HepG2 (cell line): ENCODE results near the gene SLC66A3. TPM values are rescaled to one million over a fixed set of nuclear protein-coding genes. Genes with fewer than 3 reads are reported as not detected.
"Not testable (repeated sequence)": the region's sequence is repeated elsewhere in the genome, so short reads cannot be mapped to it uniquely, and the experiment has no call there.

Source experiments
- ATAC-seq: fragments of 200-7000 bp; cut with Tn5 transposase; 3 replicates; pipeline ENCODE4 v1.9.1; 2020; ENCODE audit warnings: mild to moderate bottlenecking, moderate library complexity
- BruUV-seq: library from RNA; stranded (reverse); fragments of 400-500 nt; replicated peaks from 2 replicates; lab custom pipeline; 2021; lab: Mats Ljungman, UMichigan
- CTCF ChIA-PET: fragments of 300-600 bp; formaldehyde crosslinking; extraction: SDS; loops from one replicate; lab custom pipeline; 2021; ENCODE audit warnings: low total read pairs, inconsistent platforms, low intra/inter-chr PET ratio; lab: Yijun Ruan, JAX
- POLR2A ChIA-PET: fragments of 350-600 bp; sonication (Branson Sonifier 250); formaldehyde crosslinking; loops from one replicate; lab custom pipeline; 2020; ENCODE audit warnings: antibody characterized with exemption, inconsistent platforms; lab: Yijun Ruan, JAX
- DNase-seq: peaks from one replicate; pipeline ENCODE4 v3.0.0-alpha.2; 2015; ENCODE audit warnings: low spot score
- FAIRE-seq: peaks from 3 replicates; lab custom pipeline; 2011; peaks lifted over from hg19 to GRCh38; lab: Jason Lieb, UNC
- H2AFZ ChIP-seq: one replicate; pipeline ENCODE4 v1.6.1; 2011; ENCODE audit warnings: low read length, inconsistent platforms
- H3K27ac ChIP-seq: fragments of 300-600 bp; 3 replicates; pipeline ENCODE4 v1.8.0; 2011; ENCODE audit warnings: mixed run types, mild to moderate bottlenecking, mixed read lengths, low read length, inconsistent platforms; ENCODE audit not compliant: insufficient read depth; ENCODE audit errors: extremely low read length
- H3K27me3 ChIP-seq, 2 experiments: fragments of 200-600 bp in 1 of 2; 2 replicates in 1 of 2; 3 replicates in 1 of 2; pipeline versions ENCODE4 v1.6.0 to v1.8.0; 2011; ENCODE audit warnings: low read length in 2 of 2, mild to moderate bottlenecking in 2 of 2, moderate library complexity in 2 of 2, inconsistent platforms in 1 of 2; ENCODE audit not compliant: insufficient read depth in 2 of 2, control insufficient read depth in 1 of 2
- H3K36me3 ChIP-seq, 2 experiments: fragments of 200-600 bp in 1 of 2; replicated peaks in 1 of 2; 2 replicates in 1 of 2; 3 replicates in 1 of 2; pipeline versions ENCODE4 v1.5.1 to v1.8.0; 2011; ENCODE audit warnings: low read length in 2 of 2, inconsistent platforms in 1 of 2; ENCODE audit not compliant: insufficient read depth in 2 of 2, control insufficient read depth in 1 of 2
- H3K4me1 ChIP-seq: 2 replicates; pipeline ENCODE4 v1.5.1; 2012; ENCODE audit warnings: low read length, inconsistent platforms; ENCODE audit not compliant: insufficient read depth
- H3K4me2 ChIP-seq: 2 replicates; pipeline ENCODE4 v1.6.0; 2011; ENCODE audit warnings: low read depth, low read length, inconsistent platforms
- H3K4me3 ChIP-seq, 3 experiments: fragments of 200-600 bp in 1 of 3; sonication (generic), shearing (Covaris generic) in 1 of 3; replicated peaks in 1 of 3; 2 replicates each; pipeline ENCODE4 v1.5.1; 2011 to 2016; ENCODE audit warnings: low read length in 3 of 3, inconsistent platforms in 2 of 3, low read depth in 2 of 3, mild to moderate bottlenecking in 2 of 3, control low read depth in 1 of 3, mixed read lengths in 1 of 3; ENCODE audit not compliant: insufficient read depth in 1 of 3
- H3K79me2 ChIP-seq: one replicate; pipeline ENCODE4 v1.6.1; 2011; ENCODE audit warnings: low read length, inconsistent platforms; ENCODE audit not compliant: insufficient read depth
- H3K9ac ChIP-seq: 2 replicates; pipeline ENCODE4 v1.6.0; 2011; ENCODE audit warnings: mild to moderate bottlenecking, low read depth, low read length, inconsistent platforms; ENCODE audit not compliant: insufficient read depth
- H3K9me3 ChIP-seq: 2 replicates; pipeline ENCODE4 v1.5.1; 2012; ENCODE audit warnings: mild to moderate bottlenecking, low read length
- H4K20me1 ChIP-seq: 2 replicates; pipeline ENCODE4 v1.6.0; 2011; ENCODE audit warnings: inconsistent platforms, mild to moderate bottlenecking, low read length, moderate library complexity; ENCODE audit not compliant: insufficient read depth
- ATF1 ChIP-seq: IDR thresholded peaks from 2 replicates; pipeline ENCODE4 v1.6.1; 2016; ENCODE audit warnings: mild to moderate bottlenecking, control low read depth
- KLF12 ChIP-seq: sonication (generic); formaldehyde crosslinking; IDR thresholded peaks from 2 replicates; pipeline ENCODE4 v1.4.0; 2020; ENCODE audit warnings: missing genetic modification reagents, borderline replicate concordance
- REL ChIP-seq: sonication (generic); formaldehyde crosslinking; conservative IDR thresholded peaks from 2 replicates; pipeline ENCODE4 v1.8.0; 2022; ENCODE audit warnings: mild to moderate bottlenecking, missing genetic modification reagents, moderate library complexity
- ZNF354B ChIP-seq: sonication (generic); formaldehyde crosslinking; IDR thresholded peaks from 2 replicates; pipeline ENCODE4 v1.8.0; 2022; ENCODE audit warnings: mild to moderate bottlenecking, missing genetic modification reagents
- ZSCAN9 ChIP-seq: IDR thresholded peaks from 2 replicates; pipeline ENCODE4 v1.6.1; 2016; ENCODE audit warnings: borderline replicate concordance
- WGBS: methylation state at CpG from one replicate; pipeline ENCODE4 v1.1.6; 2017; ENCODE audit warnings: low lambda C conversion rate; 5-methylcytosine and 5-hydroxymethylcytosine counted together
- in situ Hi-C: cut with HindIII; loops from 2 replicates; pipeline ENCODE4 v1.10.0; 2017; ENCODE audit warnings: low pct_unique_long_range_greater_than_20kb; ENCODE audit not compliant: extremely low pct_ligation_motif_present
- intact Hi-C: fragments of 100-400 bp; cut with micrococcal nuclease; formaldehyde crosslinking; loops from one replicate; pipeline ENCODE4 v1.10.0; 2022; ENCODE audit not compliant: unreplicated experiment
- polyA plus RNA-seq, 8 experiments: library from polyadenylated mRNA; depleted of rRNA in 3 of 8; stranded (reverse) in 7 of 8; unstranded in 1 of 8; fragments of >200 nt; fragmentation: Illumina TruSeq in 4 of 8; extraction: Trizol in 4 of 8; gene quantifications; 2 replicates each; pipeline versions ENCODE4 v1.2.1 to v1.2.3, GENCODE V29; 2011 to 2016; ENCODE audit warnings: low read depth in 4 of 8, missing spikeins in 1 of 8, mixed read lengths in 1 of 8; ENCODE audit not compliant: insufficient read depth in 1 of 8
- total RNA-seq, 5 experiments: library from RNA; depleted of rRNA; stranded (reverse); fragments of >200 nt; fragmentation: Illumina TruSeq; extraction: Trizol; gene quantifications; 2 replicates each; pipeline ENCODE4 v1.2.3, GENCODE V29; 2016; ENCODE audit warnings: low read depth in 1 of 5
- TF ChIP-seq, protein P1 (sequence below): sonication (generic); formaldehyde crosslinking; IDR thresholded peaks from 2 replicates; pipeline ENCODE4 v1.4.0; 2020; ENCODE audit warnings: mild to moderate bottlenecking, low read depth, missing genetic modification reagents
- TF ChIP-seq, protein P2 (sequence below): IDR thresholded peaks from 2 replicates; pipeline ENCODE4 v1.6.1; 2012; ENCODE audit warnings: low read depth, low read length, improper control_type of control experiment
- TF ChIP-seq, protein P3 (sequence below): IDR thresholded peaks from 2 replicates; pipeline ENCODE4 v1.6.1; 2016
- TF ChIP-seq, protein P4 (sequence below): sonication (generic); formaldehyde crosslinking; IDR thresholded peaks from 2 replicates; pipeline ENCODE4 v1.4.0; 2020; ENCODE audit warnings: mild to moderate bottlenecking, missing genetic modification reagents, borderline replicate concordance

Gene SLC66A3
- total and polyA plus RNA-seq, 2 of the 13 experiments (the other 11 are each of a cell fraction or from before 2014, with no cell fraction given): 2.2 to 3.7 TPM

DNA sequence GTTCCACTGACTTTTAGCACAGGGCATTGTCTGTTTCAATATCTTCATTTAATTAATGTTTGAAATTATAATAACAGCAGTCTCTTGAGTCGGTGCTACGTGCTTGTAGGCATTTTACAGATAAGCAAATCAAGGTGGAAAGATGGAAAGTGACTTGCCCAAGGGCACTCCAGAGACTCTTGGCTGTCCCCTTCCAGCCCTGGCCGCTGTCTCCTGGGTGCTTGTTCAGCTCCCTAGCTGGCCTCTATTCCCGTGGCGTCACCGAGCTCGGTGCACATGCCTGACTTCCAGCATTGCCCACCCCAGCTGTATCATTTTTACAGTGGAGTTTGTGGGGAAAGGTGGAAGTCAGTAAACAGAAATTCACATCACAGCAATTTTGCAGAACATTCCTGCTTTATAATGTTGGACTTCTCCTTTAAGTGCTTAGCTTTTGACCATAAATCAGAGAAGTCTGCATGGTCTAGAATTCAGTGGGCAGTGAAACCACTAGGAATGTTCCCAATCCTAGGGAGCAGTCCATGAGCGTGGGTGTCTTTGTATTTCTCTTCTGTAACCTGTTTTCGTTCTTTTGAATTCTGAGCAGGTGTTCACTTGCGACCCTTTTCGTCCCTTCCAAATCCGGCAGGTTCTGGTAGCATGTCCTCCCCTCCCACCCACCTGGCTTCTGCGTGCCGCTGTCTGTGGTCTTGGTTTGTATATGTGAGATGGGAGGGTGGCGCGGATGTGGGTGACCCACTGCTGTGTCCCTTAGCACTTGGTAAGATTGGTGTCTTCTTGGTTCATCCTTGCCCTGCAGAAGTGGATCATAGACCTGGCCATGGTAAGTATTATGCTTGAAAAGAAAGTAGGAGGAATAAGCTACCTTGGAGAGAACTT, 8.4 kb downstream of the SLC66A3 start:
- ChIA-PET POLR2A (no interaction called here), CTCF (no interaction called here)
- intact Hi-C loops: no loop called here
- no peak for ATAC-seq
- no peak overlapping the region for H3K4me2 ChIP-seq
- FAIRE-seq: no peak
- no peaks in the 10 kb centered on the region for H3K9me3 ChIP-seq
- H2AFZ ChIP-seq: no peak overlapping the region
- no peak for TF ChIP-seq ZNF354B
- TF ChIP-seq, protein P1, sequence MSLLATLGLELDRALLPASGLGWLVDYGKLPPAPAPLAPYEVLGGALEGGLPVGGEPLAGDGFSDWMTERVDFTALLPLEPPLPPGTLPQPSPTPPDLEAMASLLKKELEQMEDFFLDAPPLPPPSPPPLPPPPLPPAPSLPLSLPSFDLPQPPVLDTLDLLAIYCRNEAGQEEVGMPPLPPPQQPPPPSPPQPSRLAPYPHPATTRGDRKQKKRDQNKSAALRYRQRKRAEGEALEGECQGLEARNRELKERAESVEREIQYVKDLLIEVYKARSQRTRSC: no peak
- TF ChIP-seq KLF12 (CRISPR knock-in tag): no peak
- TF ChIP-seq, protein P2, sequence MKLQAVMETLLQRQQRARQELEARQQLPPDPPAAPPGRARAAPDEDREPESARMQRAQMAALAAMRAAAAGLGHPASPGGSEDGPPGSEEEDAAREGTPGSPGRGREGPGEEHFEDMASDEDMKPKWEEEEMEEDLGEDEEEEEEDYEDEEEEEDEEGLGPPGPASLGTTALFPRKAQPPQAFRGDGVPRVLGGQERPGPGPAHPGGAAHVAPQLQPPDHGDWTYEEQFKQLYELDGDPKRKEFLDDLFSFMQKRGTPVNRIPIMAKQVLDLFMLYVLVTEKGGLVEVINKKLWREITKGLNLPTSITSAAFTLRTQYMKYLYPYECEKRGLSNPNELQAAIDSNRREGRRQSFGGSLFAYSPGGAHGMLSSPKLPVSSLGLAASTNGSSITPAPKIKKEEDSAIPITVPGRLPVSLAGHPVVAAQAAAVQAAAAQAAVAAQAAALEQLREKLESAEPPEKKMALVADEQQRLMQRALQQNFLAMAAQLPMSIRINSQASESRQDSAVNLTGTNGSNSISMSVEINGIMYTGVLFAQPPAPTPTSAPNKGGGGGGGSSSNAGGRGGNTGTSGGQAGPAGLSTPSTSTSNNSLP: no peak
- TF ChIP-seq, protein P3, sequence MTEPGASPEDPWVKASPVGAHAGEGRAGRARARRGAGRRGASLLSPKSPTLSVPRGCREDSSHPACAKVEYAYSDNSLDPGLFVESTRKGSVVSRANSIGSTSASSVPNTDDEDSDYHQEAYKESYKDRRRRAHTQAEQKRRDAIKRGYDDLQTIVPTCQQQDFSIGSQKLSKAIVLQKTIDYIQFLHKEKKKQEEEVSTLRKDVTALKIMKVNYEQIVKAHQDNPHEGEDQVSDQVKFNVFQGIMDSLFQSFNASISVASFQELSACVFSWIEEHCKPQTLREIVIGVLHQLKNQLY: no peak
- TF ChIP-seq, protein P4, sequence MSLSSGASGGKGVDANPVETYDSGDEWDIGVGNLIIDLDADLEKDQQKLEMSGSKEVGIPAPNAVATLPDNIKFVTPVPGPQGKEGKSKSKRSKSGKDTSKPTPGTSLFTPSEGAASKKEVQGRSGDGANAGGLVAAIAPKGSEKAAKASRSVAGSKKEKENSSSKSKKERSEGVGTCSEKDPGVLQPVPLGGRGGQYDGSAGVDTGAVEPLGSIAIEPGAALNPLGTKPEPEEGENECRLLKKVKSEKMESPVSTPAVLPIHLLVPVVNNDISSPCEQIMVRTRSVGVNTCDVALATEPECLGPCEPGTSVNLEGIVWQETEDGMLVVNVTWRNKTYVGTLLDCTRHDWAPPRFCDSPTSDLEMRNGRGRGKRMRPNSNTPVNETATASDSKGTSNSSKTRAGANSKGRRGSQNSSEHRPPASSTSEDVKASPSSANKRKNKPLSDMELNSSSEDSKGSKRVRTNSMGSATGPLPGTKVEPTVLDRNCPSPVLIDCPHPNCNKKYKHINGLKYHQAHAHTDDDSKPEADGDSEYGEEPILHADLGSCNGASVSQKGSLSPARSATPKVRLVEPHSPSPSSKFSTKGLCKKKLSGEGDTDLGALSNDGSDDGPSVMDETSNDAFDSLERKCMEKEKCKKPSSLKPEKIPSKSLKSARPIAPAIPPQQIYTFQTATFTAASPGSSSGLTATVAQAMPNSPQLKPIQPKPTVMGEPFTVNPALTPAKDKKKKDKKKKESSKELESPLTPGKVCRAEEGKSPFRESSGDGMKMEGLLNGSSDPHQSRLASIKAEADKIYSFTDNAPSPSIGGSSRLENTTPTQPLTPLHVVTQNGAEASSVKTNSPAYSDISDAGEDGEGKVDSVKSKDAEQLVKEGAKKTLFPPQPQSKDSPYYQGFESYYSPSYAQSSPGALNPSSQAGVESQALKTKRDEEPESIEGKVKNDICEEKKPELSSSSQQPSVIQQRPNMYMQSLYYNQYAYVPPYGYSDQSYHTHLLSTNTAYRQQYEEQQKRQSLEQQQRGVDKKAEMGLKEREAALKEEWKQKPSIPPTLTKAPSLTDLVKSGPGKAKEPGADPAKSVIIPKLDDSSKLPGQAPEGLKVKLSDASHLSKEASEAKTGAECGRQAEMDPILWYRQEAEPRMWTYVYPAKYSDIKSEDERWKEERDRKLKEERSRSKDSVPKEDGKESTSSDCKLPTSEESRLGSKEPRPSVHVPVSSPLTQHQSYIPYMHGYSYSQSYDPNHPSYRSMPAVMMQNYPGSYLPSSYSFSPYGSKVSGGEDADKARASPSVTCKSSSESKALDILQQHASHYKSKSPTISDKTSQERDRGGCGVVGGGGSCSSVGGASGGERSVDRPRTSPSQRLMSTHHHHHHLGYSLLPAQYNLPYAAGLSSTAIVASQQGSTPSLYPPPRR (CRISPR knock-in tag): no peak
- TF ChIP-seq ZSCAN9 (CRISPR knock-in tag): no peak
- no peak for TF ChIP-seq REL (CRISPR knock-in tag)
- no peak for TF ChIP-seq ATF1 (CRISPR knock-in tag)
- TF ChIP-seq, all 625 proteins: peak for 0
- Histone ChIP-seq H3K79me2 (no peaks in the 10 kb centered on the region), H3K27ac (no peak overlapping the region), H3K4me3 (no peak overlapping the region), H3K4me1 (peaks cover 41% of the 10 kb centered on the region), H4K20me1 (no peaks in the 10 kb centered on the region), H3K27me3 (peaks cover 0 to 6% of the 10 kb centered on the region in 2 experiments; a peak in 1 of 5 replicates), H3K9ac (no peak overlapping the region), H3K36me3 (no peaks in the 10 kb centered on the region)
- 64% methylated on average over 16 of the region's 16 CpGs for WGBS
- BruUV-seq: no TSS peak
- DNase-seq: no peak
- in situ Hi-C loops: no loop called here

DNA sequence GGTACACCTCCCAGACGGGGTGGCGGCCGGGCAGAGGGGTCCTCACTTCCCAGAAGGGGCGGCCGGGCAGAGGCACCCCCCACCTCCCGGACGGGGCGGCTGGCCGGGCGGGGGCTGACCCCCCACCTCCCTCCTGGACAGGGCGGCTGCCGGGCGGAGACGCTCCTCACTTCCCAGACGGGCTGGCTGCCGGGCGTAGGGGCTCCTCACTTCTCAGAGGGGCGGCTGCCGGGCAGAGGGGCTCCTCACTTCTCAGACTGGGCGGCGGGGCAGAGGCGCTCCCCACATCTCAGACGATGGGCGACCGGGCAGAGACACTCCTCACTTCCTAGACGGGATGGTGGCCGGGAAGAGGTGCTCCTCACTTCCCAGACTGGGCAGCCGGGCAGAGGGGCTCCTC, 9.8 kb downstream of the SLC66A3 start:
- WGBS: 77% methylated on average over 27 of the region's 28 CpGs
- H4K20me1 ChIP-seq, H3K9me3 ChIP-seq, H3K27ac ChIP-seq, ATAC-seq, H3K79me2 ChIP-seq, H3K36me3 ChIP-seq, DNase-seq, in situ Hi-C loops, H2AFZ ChIP-seq, FAIRE-seq, H3K27me3 ChIP-seq, H3K4me2 ChIP-seq, POLR2A ChIA-PET, intact Hi-C loops, H3K4me3 ChIP-seq, H3K9ac ChIP-seq, BruUV-seq, CTCF ChIA-PET: not testable (repeated sequence)
- peaks cover 41% of the 10 kb centered on the region for H3K4me1 ChIP-seq
